HepG2 (cell line): ENCODE data around the gene CNOT10. TPM values are rescaled to one million over a fixed set of nuclear protein-coding genes. Genes with fewer than 3 reads are reported as not detected.

ENCODE experiments used
- AHDC1 ChIP-seq: sonication (generic); formaldehyde crosslinking; IDR thresholded peaks from 2 replicates; pipeline ENCODE4 v1.5.1; 2020; ENCODE audit warnings: mild to moderate bottlenecking, missing genetic modification reagents, borderline replicate concordance
- BCL6 ChIP-seq: IDR thresholded peaks from 2 replicates; pipeline ENCODE4 v1.6.1; 2016; ENCODE audit warnings: missing genetic modification reagents, missing compliant biosample characterization
- FOXA1 ChIP-seq, 2 experiments: fragments of 450-650 bp in 1 of 2; sonication (generic) in 1 of 2; formaldehyde crosslinking in 1 of 2; IDR thresholded peaks; 2 replicates each; pipeline versions ENCODE4 v1.4.0 to v1.6.1; 2016 to 2020; ENCODE audit warnings: missing genetic modification reagents in 1 of 2
- HNF4A ChIP-seq: sonication (generic); formaldehyde crosslinking; IDR thresholded peaks from 2 replicates; pipeline ENCODE4 v1.4.0; 2020; ENCODE audit warnings: missing genetic modification reagents
- HNF4G ChIP-seq, 2 experiments: sonication (generic) in 1 of 2; formaldehyde crosslinking in 1 of 2; IDR thresholded peaks; 2 replicates each; pipeline versions ENCODE4 v1.4.0 to v1.6.1; 2011 to 2020; ENCODE audit warnings: borderline replicate concordance in 2 of 2, low read depth in 2 of 2, mild to moderate bottlenecking in 2 of 2, low read length in 1 of 2, missing genetic modification reagents in 1 of 2, moderate library complexity in 1 of 2
- MTF1 ChIP-seq: sonication (generic); formaldehyde crosslinking; IDR thresholded peaks from 2 replicates; pipeline ENCODE4 v1.5.0; 2020; ENCODE audit warnings: missing genetic modification reagents
- NFRKB ChIP-seq: fragments of 450-650 bp; IDR thresholded peaks from 2 replicates; pipeline ENCODE4 v1.6.1; 2017
- NR0B2 ChIP-seq: sonication (generic); formaldehyde crosslinking; IDR thresholded peaks from 2 replicates; pipeline ENCODE4 v1.4.0; 2020; ENCODE audit warnings: mild to moderate bottlenecking, missing genetic modification reagents
- NR2F6 ChIP-seq, 2 experiments: IDR thresholded peaks; 2 replicates each; pipeline ENCODE4 v1.6.1; 2016; ENCODE audit warnings: antibody characterized with exemption in 1 of 2, mild to moderate bottlenecking in 1 of 2
- PCBP1 ChIP-seq: fragments of 200-400 bp; formaldehyde crosslinking; IDR thresholded peaks from 2 replicates; pipeline ENCODE4 v1.6.1; 2017; ENCODE audit warnings: mild to moderate bottlenecking, low read depth, low read length, borderline replicate concordance
- PHB2 ChIP-seq: fragments of 450-650 bp; IDR thresholded peaks from 2 replicates; pipeline ENCODE4 v1.6.1; 2018; ENCODE audit not compliant: partially characterized antibody
- SSRP1 ChIP-seq: IDR thresholded peaks from 2 replicates; pipeline ENCODE4 v1.6.1; 2016; ENCODE audit warnings: control low read depth
- TARDBP ChIP-seq: sonication (generic); formaldehyde crosslinking; IDR thresholded peaks from 2 replicates; pipeline ENCODE4 v1.8.0; 2022; ENCODE audit warnings: mild to moderate bottlenecking, missing genetic modification reagents
- ZFP36L2 ChIP-seq: sonication (generic); formaldehyde crosslinking; IDR thresholded peaks from 2 replicates; pipeline ENCODE4 v1.4.0; 2020; ENCODE audit warnings: missing genetic modification reagents
- ZMYM3 ChIP-seq: sonication (generic); formaldehyde crosslinking; IDR thresholded peaks from 2 replicates; pipeline ENCODE4 v1.5.1; 2020; ENCODE audit warnings: mild to moderate bottlenecking, missing genetic modification reagents
- ZNF142 ChIP-seq: sonication (generic); formaldehyde crosslinking; IDR thresholded peaks from 2 replicates; pipeline ENCODE4 v1.4.0; 2020; ENCODE audit warnings: missing genetic modification reagents
- ZNF34 ChIP-seq: sonication (generic); formaldehyde crosslinking; IDR thresholded peaks from 2 replicates; pipeline ENCODE4 v1.4.0; 2020; ENCODE audit warnings: mild to moderate bottlenecking, missing genetic modification reagents, borderline replicate concordance
- ZNF460 ChIP-seq: sonication (generic); formaldehyde crosslinking; IDR thresholded peaks from 2 replicates; pipeline ENCODE4 v1.5.1; 2020; ENCODE audit warnings: missing genetic modification reagents, mild to moderate bottlenecking, borderline replicate concordance
- ZSCAN20 ChIP-seq: sonication (generic); formaldehyde crosslinking; IDR thresholded peaks from 2 replicates; pipeline ENCODE4 v1.4.0; 2020; ENCODE audit warnings: missing genetic modification reagents, mild to moderate bottlenecking, borderline replicate concordance
- polyA plus RNA-seq, 8 experiments: library from polyadenylated mRNA; depleted of rRNA in 3 of 8; stranded (reverse) in 7 of 8; unstranded in 1 of 8; fragments of >200 nt; fragmentation: Illumina TruSeq in 4 of 8; extraction: Trizol in 4 of 8; gene quantifications; 2 replicates each; pipeline versions ENCODE4 v1.2.1 to v1.2.3, GENCODE V29; 2011 to 2016; ENCODE audit warnings: low read depth in 4 of 8, missing spikeins in 1 of 8, mixed read lengths in 1 of 8; ENCODE audit not compliant: insufficient read depth in 1 of 8
- total RNA-seq, 5 experiments: library from RNA; depleted of rRNA; stranded (reverse); fragments of >200 nt; fragmentation: Illumina TruSeq; extraction: Trizol; gene quantifications; 2 replicates each; pipeline ENCODE4 v1.2.3, GENCODE V29; 2016; ENCODE audit warnings: low read depth in 1 of 5

The CNOT10 gene
- total and polyA plus RNA-seq, 2 of the 13 experiments (the other 11 are each of a cell fraction or from before 2014, with no cell fraction given) = 21.2 to 34.1 TPM

- no peak for TF ChIP-seq ZNF142
- TF ChIP-seq HNF4A (CRISPR knock-in tag) = peak; percentile 75
- TF ChIP-seq NFRKB = no peak
- no peak for TF ChIP-seq PHB2
- no peak for TF ChIP-seq PCBP1
- TF ChIP-seq SSRP1 (CRISPR knock-in tag) = no peak
- TF ChIP-seq FOXA1 (IDR thresholded peaks at IDR 0.05) = no peak
- TF ChIP-seq FOXA1 (CRISPR knock-in tag; IDR thresholded peaks at IDR 0.05) = peak; percentile 24; the same call in 1 of the 2 replicates
- no peak for TF ChIP-seq ZNF34 (CRISPR knock-in tag)
- no peak for TF ChIP-seq NR0B2 (CRISPR knock-in tag)
- TF ChIP-seq NR2F6 (IDR thresholded peaks at IDR 0.05) = peak; percentile 32; the same call in 1 of the 2 replicates
- no peak for TF ChIP-seq NR2F6 (CRISPR knock-in tag; IDR thresholded peaks at IDR 0.05)
- peak; percentile 46 for TF ChIP-seq HNF4G (IDR thresholded peaks at IDR 0.05; ENCODE audit: borderline replicate concordance, low read depth, low read length)
- no peak for TF ChIP-seq HNF4G (CRISPR knock-in tag; IDR thresholded peaks at IDR 0.05; ENCODE audit: borderline replicate concordance, low read depth)
- TF ChIP-seq BCL6 = peak; percentile 56
- no peak for TF ChIP-seq ZFP36L2
- TF ChIP-seq ZMYM3 (CRISPR knock-in tag) = peak; percentile 35; the same call in 1 of the 2 replicates
- TF ChIP-seq AHDC1 (CRISPR knock-in tag) = peak; percentile 59; the same call in 1 of the 2 replicates
- TF ChIP-seq ZNF460 = peak; percentile 37; the same call in 1 of the 2 replicates
- TF ChIP-seq ZSCAN20 (CRISPR knock-in tag) = no peak
- TF ChIP-seq TARDBP = 0 out of 2 replicates have a peak, but pooled peaks have one; percentile 31
- no peak for TF ChIP-seq MTF1
Observed at GRCh38 chr3:32675650-32676049, 9.3 kb upstream of the CNOT10 start (continued).
